WTC11 (cell line): ENCODE results near the gene CAMTA1.

Experiments
- AFF4 ChIP-seq: sonication (generic); formaldehyde crosslinking; IDR thresholded peaks from 2 replicates; pipeline ENCODE4 v1.8.1; 2023; ENCODE audit warnings: mild to moderate bottlenecking, missing genetic modification reagents, borderline replicate concordance
- CTCF ChIP-seq: fragments of 200-600 bp; IDR thresholded peaks from 2 replicates; pipeline ENCODE4 v1.8.0; 2022; ENCODE audit warnings: antibody characterized with exemption

GRCh38 chr1:7159116-7159781 is 374.0 kb downstream of the CAMTA1 start:
- TF ChIP-seq AFF4 (CRISPR knock-in tag) (no peak), CTCF (no peak)
